Dermis blood vessel endothelial cell (primary cell): ENCODE measurements around the gene DTNA. TPM values are rescaled to one million over a fixed set of nuclear protein-coding genes. Genes with fewer than 3 reads are reported as not detected.

Source experiments
- DNase-seq: peaks from one replicate; pipeline ENCODE4 v3.0.0; 2010
- total RNA-seq: library from RNA; depleted of rRNA; stranded (reverse); fragments of >200 nt; gene quantifications from 2 replicates; pipeline ENCODE4 v1.2.3, GENCODE V29; 2014

DTNA gene
- total RNA-seq, 1 donor from 2014 or later, result 2.9 TPM

DNA sequence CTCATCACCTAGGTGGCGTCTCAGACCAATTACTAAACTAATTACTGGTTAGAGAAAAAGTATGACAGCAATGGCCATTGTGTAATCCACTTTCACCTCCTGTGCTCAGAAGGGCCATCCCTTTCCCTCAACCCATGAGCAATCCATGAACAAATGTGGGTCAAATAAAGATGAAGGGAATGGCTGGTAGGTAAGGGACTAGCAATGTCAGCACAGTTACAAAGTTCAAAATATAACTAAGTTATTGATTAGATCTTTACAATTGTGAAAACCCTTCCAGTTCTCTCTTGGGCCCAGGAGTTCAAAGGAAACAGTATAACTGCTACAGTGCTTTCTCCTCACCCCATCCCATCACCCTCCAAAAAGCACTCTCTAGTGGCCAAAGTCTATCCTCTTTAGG is 98.3 kb downstream of the DTNA start:
- no peak for DNase-seq

DNA sequence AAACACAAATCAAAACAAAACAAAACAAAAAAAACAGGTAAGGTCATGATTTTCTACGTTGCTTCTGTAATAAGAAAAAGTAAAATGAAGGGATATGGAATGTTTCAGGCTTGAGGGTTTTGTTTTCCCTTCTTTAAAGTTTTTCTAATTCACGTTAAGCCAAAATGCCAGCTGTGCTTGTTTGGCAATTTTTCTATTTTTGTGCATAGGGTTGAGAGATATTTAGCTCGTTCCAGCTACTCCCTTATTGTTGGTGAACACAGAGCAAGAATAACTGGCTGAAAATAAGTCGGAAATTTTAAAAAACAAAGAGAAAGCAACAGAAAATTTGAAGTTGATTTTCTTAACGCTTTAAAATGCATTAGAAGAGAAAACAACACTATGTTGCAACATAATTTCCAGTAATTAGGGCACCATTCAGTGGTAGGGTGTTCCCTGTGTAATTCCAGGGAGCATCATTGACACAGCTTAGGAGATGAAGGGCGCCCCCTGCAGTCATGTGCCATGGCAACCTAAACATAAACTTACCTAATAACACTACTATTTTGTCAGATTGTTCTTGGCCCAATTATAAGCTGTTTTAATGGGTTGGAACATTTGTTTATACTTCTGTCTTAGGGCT is 99.5 kb downstream of the DTNA start:
- DNase-seq, result peak; percentile 63

DNA sequence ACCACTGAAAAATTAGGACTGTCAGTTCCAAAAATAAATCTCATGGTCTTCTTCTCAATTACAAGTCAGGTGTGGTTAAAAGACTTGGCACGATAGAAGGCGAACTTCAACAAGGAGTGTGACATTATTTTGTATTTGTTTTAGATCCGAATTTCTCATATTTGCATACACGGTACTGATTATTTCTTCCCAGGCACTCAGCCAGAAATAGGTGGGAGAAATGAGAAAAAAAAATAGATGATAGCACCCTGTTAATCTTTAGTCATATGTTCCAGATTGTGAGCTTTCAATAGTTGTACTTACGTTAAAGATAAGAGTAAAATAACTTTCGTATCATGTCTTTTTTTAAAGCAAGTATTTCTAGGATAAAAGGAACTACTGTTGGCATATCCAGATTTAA is 106.1 kb downstream of the DTNA start:
- no peak for DNase-seq

DNA sequence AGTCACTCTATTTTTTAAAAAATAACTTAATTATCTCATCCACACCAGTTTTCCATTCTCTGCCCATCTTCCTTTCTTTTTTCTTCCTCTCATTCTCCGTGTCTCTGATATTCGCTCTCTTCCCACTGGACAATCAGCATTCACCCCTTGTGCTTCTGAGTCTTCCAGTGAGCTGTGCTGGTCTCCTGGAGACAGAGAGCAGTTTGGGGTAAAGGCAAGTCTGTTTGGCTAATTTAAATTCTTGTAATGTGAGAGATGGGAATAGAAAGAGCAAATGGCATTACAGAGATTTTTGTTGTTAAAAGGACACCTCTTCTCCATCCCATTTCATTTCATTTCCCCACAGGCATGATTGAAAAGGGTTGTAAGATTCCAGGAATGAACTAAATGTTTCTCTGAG is 107.5 kb downstream of the DTNA start:
- no peak for DNase-seq

DNA sequence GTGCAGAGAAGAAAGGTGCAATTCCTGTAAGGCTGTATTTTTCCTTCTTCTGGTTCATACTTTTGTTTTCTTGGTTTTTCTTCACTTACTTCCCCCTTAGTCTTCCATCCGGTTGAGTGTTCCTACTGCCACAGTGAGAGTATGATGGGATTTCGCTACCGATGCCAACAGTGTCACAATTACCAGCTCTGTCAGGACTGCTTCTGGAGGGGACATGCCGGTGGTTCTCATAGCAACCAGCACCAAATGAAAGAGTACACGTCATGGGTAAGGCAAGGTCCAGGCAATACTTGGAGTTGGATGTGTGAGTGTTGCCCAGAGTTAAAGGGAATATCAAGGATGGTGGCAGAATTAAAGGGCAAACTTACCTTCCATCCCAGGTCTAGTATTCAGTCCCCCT is 108.0 kb downstream of the DTNA start:
- no peak for DNase-seq

DNA sequence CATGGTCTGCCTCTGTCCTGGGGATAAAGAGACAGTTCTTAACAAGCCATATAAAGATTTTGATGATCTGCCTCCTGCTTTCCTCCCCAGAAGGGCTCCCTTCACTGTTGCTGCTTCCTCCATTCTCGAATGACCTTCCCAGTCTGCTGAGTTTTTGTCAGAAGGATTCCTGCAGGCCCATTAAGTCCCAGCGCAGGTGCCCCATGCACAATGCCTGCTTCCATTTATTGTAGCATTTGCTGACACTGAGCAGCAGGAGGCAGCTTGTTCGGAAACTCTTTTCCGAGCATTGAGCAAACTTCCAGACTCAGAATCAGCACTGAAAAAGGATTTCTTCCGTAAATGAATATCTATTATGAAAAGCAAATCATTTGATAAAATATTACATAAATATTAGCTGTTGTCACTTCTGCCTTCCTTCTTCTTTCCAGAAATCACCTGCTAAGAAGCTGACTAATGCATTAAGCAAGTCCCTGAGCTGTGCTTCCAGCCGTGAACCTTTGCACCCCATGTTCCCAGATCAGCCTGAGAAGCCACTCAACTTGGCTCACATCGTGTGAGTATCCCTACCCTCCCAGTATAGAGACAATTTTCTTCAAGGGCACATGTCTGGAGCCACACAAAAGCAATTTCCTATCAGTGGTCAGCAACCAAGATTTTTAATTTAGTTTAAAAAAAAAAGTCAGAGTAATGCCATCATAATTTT is 110.4 kb downstream of the DTNA start:
- no peak for DNase-seq

DNA sequence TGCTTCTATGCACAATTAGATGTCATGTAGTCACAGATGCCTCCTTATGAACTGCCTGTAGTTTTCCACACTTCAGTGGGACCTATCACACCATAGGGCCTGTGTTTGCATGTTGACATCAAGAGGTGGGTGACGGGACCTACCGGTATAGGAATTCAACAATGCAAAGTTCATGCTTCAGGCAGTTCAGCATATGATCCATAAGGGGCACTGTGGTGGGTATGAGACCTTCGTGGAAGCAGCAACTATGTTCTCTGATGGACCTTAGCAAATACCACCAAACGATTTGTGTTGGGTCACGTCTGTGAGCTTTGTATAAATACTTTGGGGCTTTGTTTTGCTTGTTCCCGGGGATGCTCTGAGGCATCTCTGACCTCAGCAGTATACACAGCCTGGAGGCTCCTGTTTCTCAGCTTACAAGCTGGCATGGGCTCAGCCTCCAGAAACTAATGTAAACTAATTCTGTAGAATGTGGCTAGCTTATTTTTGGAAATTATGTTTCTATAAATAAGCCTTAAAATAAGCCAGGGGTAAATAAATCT is 111.6 kb downstream of the DTNA start:
- no peak for DNase-seq

DNA sequence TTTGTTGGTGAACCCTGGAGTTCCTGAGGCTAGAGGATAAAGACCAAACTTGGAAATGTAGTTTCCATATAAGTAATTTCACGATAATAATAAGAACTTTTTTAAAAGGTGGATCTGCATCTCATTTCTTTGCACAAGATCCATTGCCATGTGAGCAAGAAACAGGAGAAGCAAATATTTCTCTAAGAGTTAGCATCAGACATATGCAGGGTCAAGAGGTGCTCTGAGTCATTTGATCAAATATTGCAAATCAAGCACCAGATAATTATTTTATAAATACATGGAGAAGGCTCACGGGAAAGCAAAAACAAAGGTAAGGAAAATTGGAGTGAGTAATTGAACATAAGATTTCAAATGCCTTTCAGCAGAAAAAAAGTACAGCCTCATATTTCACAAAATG is 118.0 kb downstream of the DTNA start:
- DNase-seq, result no peak

DNA sequence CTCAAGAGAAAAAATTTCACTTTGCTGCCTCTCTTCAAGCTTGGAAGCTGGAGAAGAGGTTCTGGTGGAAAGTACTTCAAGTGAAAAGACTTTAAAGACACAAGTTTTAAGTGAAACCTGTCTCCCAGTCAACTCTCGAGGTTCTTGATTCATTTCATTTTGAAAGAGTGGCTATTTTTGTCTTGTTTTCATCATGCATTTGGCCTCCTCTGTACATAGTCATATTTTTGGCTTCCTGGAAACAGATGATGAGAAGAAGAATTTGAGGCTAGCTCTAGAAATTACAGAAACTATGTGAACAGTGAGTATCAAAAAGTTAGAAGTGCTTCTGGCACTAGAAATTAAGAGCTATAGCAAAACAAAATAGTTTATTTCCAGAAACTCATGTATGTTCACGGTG is 124.8 kb downstream of the DTNA start:
- no peak for DNase-seq

DNA sequence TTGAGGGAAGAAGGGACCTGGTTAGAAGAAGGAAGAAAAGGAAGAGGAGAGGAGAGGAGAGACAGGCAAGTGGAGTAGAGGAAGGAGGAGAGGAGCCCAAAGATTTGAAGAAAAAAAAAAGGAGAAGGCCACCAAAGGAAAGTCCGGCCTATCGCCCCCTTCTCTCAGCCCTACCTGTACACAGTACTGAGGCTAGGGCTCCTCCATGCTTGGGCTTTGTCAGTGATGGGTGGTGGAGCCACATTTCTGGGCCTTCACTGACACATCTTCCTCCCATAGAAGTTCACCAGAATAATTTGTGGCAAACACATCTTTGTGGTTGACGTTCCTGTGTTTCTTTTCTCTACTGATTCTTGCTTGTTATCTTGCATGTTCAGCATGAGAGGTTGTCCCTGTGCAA is 125.4 kb downstream of the DTNA start:
- no peak for DNase-seq

DNA sequence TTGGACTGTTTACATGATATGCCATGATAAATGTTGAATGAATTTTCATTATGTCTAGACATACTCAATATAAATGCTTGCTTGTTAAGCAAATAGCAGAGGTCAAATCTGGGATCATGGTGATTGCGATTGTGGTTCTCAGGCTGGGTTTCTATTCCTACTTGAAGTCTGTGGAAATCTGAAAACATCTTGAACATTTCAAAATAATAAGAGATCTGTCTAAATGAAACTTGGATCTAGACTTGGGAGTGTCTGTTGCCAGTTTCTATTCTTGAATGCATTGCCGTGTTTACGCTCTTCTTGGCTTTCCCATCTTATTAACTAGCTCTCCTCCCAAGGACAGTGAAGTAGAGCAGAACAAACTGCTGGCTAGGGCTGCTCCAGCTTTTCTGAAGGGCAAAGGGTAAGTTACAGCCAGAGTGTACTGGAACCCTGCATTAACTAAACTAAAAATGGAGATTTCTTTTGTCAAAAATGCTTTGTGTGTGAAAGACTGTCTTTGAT is 127.7 kb downstream of the DTNA start:
- DNase-seq, result no peak

DNA sequence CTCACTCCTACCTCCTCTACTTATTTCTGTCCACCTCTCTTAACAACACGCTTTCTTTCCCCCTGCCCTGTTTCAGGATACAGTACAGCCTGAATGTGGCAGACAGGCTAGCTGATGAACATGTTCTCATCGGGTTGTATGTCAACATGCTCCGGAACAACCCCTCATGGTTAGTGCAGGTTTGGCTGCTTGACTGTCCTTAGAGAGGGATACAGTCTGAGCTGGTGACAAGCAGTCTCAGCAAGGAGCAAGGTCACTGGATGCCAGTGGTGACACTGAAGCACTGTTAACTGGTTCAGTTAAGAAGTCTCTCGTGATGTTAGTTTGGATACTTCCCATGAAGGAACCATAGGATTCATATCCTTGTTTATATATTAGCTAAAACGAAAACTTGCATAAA is 128.6 kb downstream of the DTNA start:
- no peak for DNase-seq

DNA sequence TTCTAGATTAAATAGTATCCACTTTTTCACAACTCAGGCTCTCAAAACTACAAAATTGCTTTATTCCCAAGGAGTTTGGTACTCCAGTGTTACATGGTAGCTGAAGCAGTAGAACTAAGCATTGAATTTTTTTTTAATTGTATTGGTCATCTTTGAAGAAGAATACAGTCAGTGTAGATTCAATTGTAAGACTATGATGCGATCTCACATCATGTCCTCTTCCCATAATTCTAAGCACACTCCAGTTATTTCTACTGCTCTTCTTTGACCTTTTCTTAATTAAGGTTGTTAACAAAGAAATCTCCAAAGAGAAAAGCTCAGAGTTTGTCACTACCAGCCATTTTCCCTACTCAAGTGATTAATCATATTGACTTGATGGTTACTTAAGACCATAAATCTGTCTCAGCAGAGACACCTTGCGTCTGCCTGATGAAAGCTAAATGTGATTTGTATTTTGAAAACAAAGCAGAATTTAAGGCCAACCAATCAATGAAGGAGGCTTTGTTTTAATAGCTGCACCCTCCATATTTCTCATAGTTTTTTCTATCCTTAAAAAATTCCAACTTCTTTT is 130.2 kb downstream of the DTNA start:
- DNase-seq, result no peak

DNA sequence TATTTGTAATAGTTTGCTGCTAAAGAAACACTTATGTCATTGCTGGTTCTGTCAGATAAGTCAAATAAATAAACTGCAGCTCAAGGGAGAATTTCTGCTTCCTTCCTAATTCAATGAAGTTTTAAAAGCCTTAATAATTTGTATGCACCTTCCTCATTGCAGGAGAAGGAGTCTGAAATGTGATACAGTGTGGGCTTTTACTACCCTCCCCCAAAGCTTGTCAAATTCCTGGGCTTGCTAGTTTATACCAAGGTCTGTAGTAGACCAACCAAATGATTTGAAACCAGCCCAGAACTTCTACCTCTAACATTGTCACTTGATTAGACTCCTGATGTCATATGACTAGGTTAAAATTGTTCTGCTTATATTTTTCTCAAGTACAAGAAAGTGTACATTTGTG is 131.8 kb downstream of the DTNA start:
- no peak for DNase-seq

DNA sequence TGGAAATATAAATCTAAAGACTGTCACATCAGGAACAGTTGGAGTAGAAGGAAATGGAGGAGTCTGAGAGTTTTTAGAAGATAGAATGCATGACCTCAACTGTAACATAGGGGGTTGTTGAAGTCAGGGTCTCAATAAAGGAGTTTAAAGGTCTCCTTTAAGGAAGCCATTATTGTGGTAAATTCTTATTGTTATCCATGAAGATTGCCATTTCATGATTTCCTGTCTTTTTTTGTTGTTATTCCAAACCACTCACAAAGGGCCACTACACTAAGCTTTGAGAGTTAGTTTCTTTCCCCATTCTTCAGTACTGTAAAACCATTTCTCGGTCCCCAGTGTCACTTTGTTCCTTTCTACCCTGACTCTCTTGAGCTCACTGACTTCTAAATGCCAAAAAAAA is 134.0 kb downstream of the DTNA start:
- DNase-seq, result no peak

DNA sequence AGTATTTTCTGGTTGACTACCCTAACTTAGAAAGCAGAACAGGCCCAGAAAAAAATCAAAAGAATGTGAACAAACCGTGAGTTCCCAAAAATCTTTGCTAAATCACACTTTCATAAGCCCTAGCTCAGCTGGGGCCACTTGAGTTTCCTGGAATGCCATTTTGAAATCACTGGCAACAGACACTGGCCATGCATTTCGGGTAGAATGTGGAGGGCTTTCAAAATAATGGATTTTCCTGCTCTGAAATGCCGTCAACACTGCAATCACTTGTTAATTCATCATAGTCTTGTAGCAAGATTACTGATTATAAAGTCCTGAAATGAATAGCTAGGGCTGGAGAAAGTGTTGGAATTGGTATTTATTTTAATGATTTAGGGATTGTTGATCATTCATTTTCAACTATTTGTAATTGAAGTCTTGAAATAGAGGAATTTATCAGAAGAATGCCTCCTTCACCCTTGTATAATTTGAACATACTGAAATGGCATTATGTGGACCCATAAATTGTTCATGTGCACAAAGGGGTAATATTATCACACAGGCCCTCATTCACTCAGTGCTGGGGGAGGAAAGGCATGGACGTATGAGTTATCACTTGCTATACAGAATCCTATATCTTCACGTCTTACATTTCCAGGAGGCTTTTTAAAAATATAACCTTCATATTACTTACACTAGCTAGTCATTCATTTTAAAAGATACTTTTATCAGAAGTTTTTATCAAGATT is 134.8 kb downstream of the DTNA start:
- no peak for DNase-seq

DNA sequence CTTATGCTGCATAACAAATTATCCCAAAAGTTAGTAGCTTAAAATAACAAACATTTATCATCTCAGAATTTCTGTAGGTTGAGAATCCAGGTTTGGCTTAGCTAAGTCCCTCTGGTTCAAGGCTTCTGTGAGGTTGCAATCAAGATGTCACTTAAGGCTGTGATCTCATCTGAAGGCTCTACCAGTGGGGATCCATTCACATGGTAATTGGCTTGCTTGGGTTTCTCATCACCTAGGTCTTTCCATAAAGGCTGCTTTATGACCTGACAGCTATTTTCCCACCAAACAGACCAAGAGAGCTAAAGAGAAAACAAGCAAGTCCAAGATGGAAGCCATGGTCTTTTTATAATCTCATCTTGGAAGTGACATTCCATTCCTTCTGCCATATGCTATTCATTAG is 137.3 kb downstream of the DTNA start:
- no peak for DNase-seq

DNA sequence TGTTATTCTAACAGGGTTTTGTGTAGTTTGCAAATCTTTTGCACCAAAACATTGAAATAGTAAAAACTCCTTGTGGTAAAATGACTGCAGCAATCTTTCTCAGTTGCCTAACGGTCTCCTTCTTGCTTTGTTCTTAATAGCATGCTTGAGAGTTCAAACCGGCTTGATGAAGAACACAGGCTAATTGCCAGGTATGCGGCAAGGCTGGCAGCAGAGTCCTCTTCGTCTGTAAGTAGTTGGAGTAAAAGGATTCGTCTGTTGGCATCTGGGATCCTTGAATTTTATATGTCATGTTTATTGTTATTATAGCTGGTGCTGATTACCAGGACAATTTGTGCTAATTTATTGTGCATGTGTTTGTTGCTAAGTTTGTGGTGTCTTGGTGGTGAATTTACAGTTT is 138.1 kb downstream of the DTNA start:
- DNase-seq, result no peak

DNA sequence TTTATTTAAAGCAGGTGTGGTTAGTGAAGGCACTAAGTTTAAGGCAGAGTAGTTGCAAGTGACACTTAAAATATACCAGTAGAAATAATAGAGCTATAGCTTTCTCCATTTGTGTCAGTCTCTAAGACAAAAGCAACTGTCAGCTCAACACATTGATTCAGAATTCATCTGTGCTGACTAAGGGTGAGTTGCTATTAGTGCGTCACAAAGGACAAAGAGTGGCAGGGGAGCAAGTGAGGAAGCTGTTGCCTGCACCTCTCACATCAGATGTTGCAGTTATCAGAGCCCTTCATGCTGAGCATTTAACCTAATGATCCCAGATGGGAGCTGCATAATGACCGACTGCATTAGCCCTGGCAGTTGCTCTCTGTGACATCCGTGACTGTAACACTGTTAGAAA is 138.6 kb downstream of the DTNA start:
- DNase-seq, result no peak

DNA sequence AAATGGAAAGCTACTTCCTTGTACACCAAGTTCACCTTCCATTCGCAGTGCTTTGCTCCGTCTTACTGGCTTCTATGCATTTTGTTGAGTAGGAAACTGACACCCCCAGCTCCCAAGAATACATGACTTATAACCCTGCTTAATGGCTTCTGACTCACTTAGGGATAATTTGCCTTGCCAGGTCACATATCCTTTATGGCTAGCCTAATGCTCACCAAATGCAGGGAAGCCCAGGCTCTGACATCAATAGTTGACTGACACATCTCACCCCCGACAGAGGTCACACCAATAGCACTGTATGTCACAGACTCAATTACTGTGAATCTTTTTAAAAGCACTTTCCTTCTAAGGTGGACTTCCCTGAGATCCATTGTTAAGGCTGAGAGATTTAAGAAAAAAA is 147.2 kb downstream of the DTNA start:
- no peak for DNase-seq

DNA sequence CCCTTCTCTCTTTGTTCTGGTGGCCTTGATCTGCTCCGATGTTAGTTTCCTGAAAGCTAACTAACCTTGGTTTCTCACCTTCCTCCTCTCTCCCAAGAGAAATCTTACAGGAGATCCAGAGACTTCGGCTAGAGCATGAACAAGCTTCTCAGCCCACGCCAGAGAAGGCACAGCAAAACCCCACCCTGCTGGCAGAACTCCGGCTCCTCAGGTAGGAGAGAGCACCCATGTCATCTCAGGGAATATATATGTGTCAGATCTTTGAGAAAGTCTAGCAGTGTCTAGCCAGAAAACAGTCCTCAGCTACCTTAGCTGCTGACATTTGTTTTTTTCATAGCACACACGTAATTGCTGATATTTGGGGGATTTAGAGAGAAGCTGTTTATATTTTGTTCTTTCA is 148.1 kb downstream of the DTNA start:
- no peak for DNase-seq

DNA sequence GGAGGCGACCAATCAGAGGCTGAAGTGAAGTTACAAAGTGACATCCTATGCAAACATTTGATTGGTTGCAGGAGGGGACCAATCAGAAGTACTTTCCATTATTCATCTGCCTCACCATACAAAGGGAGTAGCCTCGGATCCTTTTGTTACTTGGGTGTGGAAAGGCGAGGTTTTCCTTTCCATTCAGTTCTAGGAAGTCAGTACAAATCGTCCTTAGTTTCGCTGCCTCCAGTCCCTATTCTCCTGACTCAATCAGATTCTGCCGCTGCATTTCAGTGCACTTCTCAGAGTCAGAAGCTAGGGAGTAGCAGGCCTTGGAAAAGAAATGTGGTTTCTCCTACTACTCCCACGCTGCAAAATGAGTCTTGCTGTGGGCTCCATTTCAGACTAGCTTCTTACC is 149.4 kb downstream of the DTNA start:
- DNase-seq, result no peak

DNA sequence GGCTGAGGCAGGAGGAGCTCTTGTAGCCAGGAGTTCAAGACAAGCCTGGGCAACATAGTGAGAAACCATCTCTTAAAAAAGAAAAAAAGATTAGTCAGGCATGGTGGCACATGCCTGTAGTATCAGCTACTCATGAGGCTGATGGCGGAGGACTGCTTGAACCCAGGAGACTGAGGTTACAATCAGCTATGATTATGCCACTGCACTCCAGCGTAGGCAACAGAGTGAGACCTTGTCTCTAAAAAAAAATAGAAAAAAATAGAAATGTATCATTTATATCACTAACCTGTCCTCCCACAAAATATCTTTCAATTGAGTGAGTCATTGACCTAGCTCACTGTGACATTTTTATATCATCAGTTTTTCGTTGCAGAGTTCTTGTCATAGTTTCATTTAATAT is 152.5 kb downstream of the DTNA start:
- DNase-seq, result no peak
